Right hindlimb (tissue), 1 donor: Measurements from ENCODE around the gene PABPN1L.
"Not testable (repeated sequence)": the region's sequence is repeated elsewhere in the genome, so short reads cannot be mapped to it uniquely, and the experiment has no call there.

Source experiments
- DNase-seq: peaks from one replicate; pipeline ENCODE4 v3.0.0-alpha.2; 2018

PABPN1L gene

GRCh38 chr16:88900662-88901052 is 34.2 kb upstream of the PABPN1L start:
- no peak for DNase-seq

GRCh38 chr16:88899901-88900661 is 33.6 kb upstream of the PABPN1L start:
- DNase-seq, result no peak

GRCh38 chr16:88897696-88898425 is 31.4 kb upstream of the PABPN1L start:
- no peak for DNase-seq

- no peak for DNase-seq
These were observed 30.0 kb upstream of the PABPN1L start for GRCh38 chr16:88896238-88897070.

GRCh38 chr16:88895335-88895734 is 28.9 kb upstream of the PABPN1L start:
- DNase-seq, result no peak

GRCh38 chr16:88894681-88895300 is 28.3 kb upstream of the PABPN1L start:
- no peak for DNase-seq

- DNase-seq, result not testable (repeated sequence)
These were observed 27.8 kb upstream of the PABPN1L start for GRCh38 chr16:88894266-88894665.

GRCh38 chr16:88893127-88893968 is 26.9 kb upstream of the PABPN1L start:
- no peak for DNase-seq

GRCh38 chr16:88892065-88892464 is 25.6 kb upstream of the PABPN1L start:
- DNase-seq, result no peak

GRCh38 chr16:88891083-88891482 is 24.6 kb upstream of the PABPN1L start:
- no peak for DNase-seq

GRCh38 chr16:88889702-88890352 is 23.4 kb upstream of the PABPN1L start:
- DNase-seq, result not testable (repeated sequence)

GRCh38 chr16:88888461-88889387 is 22.3 kb upstream of the PABPN1L start:
- DNase-seq, result no peak

- no peak for DNase-seq
These were observed 21.6 kb upstream of the PABPN1L start for GRCh38 chr16:88888057-88888456.

- peak; percentile 91 for DNase-seq
These were observed 20.5 kb upstream of the PABPN1L start for GRCh38 chr16:88886845-88887521.

GRCh38 chr16:88886420-88886844 is 20.0 kb upstream of the PABPN1L start:
- DNase-seq, result no peak

GRCh38 chr16:88885693-88886280 is 19.3 kb upstream of the PABPN1L start:
- no peak for DNase-seq

- DNase-seq, result no peak
These were observed 18.3 kb upstream of the PABPN1L start for GRCh38 chr16:88884569-88885271.

GRCh38 chr16:88883946-88884345 is 17.5 kb upstream of the PABPN1L start:
- peak; percentile 63 for DNase-seq
